Stimulated activated naive CD8-positive, alpha-beta T cell treated with anti-CD3 and anti-CD28 coated beads, Interleukin-15, amount 100 ng/mL, for 72 hours (primary cell): ENCODE data around the gene THSD4.
A peak's percentile ranks its signal among the peaks of the same experiment; 100 is the strongest.

Source experiments
- ATAC-seq: fragments of 150-1000 bp; cut with Tn5 transposase; 2 replicates; pipeline ENCODE4 v1.10.0; 2021; ENCODE audit warnings: mild to moderate bottlenecking, moderate library complexity
- DNase-seq, 2 donors: peaks; one replicate each; pipeline ENCODE4 v3.0.0; 2021 to 2022
- H3K27ac Mint-ChIP-seq, 2 donors: one replicate each; pipeline ENCODE4 v1.8.0; 2022; ENCODE audit warnings: mild to moderate bottlenecking in 2 of 2, mixed read lengths in 2 of 2, moderate library complexity in 2 of 2
- H3K27me3 Mint-ChIP-seq: one replicate; pipeline ENCODE4 v1.8.0; 2022; ENCODE audit warnings: mixed read lengths
- H3K4me1 Mint-ChIP-seq: one replicate; pipeline ENCODE4 v1.8.0; 2022; ENCODE audit warnings: mild to moderate bottlenecking, mixed read lengths
- H3K4me3 Mint-ChIP-seq, 2 donors: one replicate each; pipeline ENCODE4 v1.8.0; 2022; ENCODE audit warnings: mild to moderate bottlenecking in 2 of 2, mixed read lengths in 2 of 2, moderate library complexity in 1 of 2
- H3K9me3 Mint-ChIP-seq, 2 donors: one replicate each; pipeline ENCODE4 v1.8.0; 2022; ENCODE audit warnings: mixed read lengths in 2 of 2

THSD4 gene

GRCh38 chr15:71647487-71647808 lies 532.2 kb downstream of the THSD4 start:
- DNase-seq (no peak), ATAC-seq (no peak)
- Mint-ChIP-seq H3K4me1 (no peaks in the 10 kb centered on the region), H3K4me3 (no peak overlapping the region), H3K27me3 (peaks cover 41% of the 10 kb centered on the region), H3K9me3 (peaks cover 7 to 16% of the 10 kb centered on the region in 2 donors), H3K27ac (no peak overlapping the region)

DNA sequence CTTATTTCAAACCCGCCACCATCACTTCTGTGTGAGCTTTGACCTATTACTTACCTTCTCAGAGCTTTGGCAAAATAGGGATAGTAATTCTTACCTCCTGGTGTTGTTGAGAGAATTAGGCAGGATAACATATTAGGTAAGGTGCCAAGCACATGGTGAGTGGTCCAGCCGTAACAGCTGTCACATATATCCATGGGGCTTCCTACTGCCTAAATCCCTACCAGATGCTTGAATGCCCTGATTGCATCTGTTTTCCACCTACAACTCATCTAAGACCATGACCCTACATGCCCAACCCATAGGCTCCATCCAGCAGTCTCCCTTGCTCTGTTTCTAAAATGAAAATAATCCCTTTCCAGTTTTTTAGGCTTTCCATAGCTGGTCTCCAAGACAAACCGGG lies 532.8 kb downstream of the THSD4 start:
- Mint-ChIP-seq H3K27ac (no peak overlapping the region), H3K27me3 (peaks cover 48% of the 10 kb centered on the region), H3K4me1 (no peaks in the 10 kb centered on the region), H3K9me3 (peaks cover 7 to 16% of the 10 kb centered on the region in 2 donors), H3K4me3 (no peak overlapping the region)
- DNase-seq (no peak), ATAC-seq (no peak)

DNA sequence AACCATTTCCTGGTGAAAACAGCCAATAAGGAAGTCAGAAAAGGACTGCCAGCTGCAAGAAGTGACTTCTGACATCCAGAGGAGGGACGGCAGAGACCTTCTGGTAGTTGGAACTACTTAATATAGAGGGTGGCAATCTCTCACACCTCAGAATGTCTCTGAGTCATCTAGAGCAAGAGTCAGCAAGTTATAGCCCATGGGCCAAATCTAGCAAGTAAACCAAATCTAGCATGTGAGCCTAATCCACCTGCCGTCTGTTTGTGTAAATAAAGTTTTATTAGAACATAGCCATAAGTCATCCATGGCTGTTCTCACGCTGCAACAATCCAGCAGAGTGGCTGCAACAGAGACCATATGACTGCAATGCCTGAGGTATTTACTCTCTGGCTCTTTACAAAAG lies 534.6 kb downstream of the THSD4 start:
- DNase-seq (no peak), ATAC-seq (no peak)
- no peak overlapping the region for H3K27ac Mint-ChIP-seq
- peaks cover 7 to 14% of the 10 kb centered on the region in 2 donors for H3K9me3 Mint-ChIP-seq
- peaks cover 50% of the 10 kb centered on the region for H3K27me3 Mint-ChIP-seq
- H3K4me3 Mint-ChIP-seq, result no peak overlapping the region
- H3K4me1 Mint-ChIP-seq, result no peaks in the 10 kb centered on the region

GRCh38 chr15:71650603-71651002 lies 535.3 kb downstream of the THSD4 start:
- Mint-ChIP-seq H3K27me3 (peaks cover 46% of the 10 kb centered on the region), H3K27ac (peak overlapping the region in 1 of 2 donors; percentile 34), H3K9me3 (peaks cover 6 to 7% of the 10 kb centered on the region in 2 donors), H3K4me1 (no peaks in the 10 kb centered on the region), H3K4me3 (no peak overlapping the region)
- no peak for ATAC-seq
- DNase-seq, result no peak

GRCh38 chr15:71651750-71652186 lies 536.5 kb downstream of the THSD4 start:
- H3K4me3 Mint-ChIP-seq, result no peak overlapping the region

GRCh38 chr15:71654042-71654719 lies 538.9 kb downstream of the THSD4 start:
- Mint-ChIP-seq H3K27me3 (peaks cover 25% of the 10 kb centered on the region), H3K27ac (no peak overlapping the region), H3K4me1 (no peaks in the 10 kb centered on the region), H3K9me3 (no peaks in the 10 kb centered on the region), H3K4me3 (no peak overlapping the region)
- ATAC-seq, result no peak
- DNase-seq, result no peak

More at GRCh38 chr15:71651750-71652186, 536.5 kb downstream of the THSD4 start:
- H3K27ac Mint-ChIP-seq, result no peak overlapping the region
- peaks cover 38% of the 10 kb centered on the region for H3K27me3 Mint-ChIP-seq
- DNase-seq (peak in 1 of 2 donors; percentile 3), ATAC-seq (no peak)
- H3K9me3 Mint-ChIP-seq, result no peaks in the 10 kb centered on the region
- no peaks in the 10 kb centered on the region for H3K4me1 Mint-ChIP-seq

GRCh38 chr15:71654720-71655174 lies 539.5 kb downstream of the THSD4 start:
- no peaks in the 10 kb centered on the region for H3K4me1 Mint-ChIP-seq
- H3K4me3 Mint-ChIP-seq, result no peak overlapping the region
- H3K27me3 Mint-ChIP-seq, result peaks cover 25% of the 10 kb centered on the region
- DNase-seq (no peak), ATAC-seq (no peak)
- no peak overlapping the region for H3K27ac Mint-ChIP-seq
- no peaks in the 10 kb centered on the region for H3K9me3 Mint-ChIP-seq

DNA sequence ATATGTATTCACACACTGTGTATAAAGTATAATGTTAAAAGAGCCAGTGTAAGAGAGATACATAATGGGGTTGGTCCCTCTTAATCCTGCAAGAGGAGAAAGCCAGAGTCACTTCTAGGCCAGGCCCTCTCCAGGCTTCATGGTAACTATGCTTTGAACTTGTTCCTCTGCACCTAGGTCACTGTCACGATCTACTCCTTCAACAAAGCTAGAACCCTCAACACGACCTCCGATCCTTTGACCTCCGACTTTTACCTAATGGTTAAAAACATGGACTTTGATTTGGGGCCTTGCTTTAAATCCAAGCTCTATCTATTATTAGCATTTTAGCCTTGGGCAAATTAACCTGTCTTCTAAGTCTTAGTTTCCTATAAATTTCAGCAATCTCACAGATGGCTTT lies 541.2 kb downstream of the THSD4 start:
- H3K27ac Mint-ChIP-seq, result no peak overlapping the region
- ATAC-seq (no peak), DNase-seq (no peak)
- peaks cover 20% of the 10 kb centered on the region for H3K27me3 Mint-ChIP-seq
- H3K9me3 Mint-ChIP-seq, result no peaks in the 10 kb centered on the region
- no peaks in the 10 kb centered on the region for H3K4me1 Mint-ChIP-seq
- no peak overlapping the region for H3K4me3 Mint-ChIP-seq

DNA sequence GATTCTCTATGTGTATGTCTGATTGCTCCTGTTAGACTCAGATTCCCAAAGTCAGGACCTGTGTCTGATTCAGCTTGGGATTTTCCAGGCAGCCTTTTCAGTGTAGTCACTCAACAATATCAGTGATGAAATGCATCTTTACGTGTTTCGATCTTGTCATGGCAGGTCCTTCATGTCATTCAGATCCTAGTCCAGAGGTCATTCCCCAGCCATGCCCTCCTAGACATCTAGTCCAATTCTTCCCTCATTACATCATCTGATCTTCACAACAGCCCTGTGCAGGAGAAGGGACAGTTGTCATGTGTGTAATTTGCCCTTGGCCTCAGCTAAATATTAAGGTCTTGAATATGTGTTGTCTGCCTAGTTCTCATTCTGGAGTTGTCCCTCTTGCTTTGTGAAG lies 541.9 kb downstream of the THSD4 start:
- Mint-ChIP-seq H3K4me3 (no peak overlapping the region), H3K27me3 (peaks cover 16% of the 10 kb centered on the region), H3K9me3 (no peaks in the 10 kb centered on the region), H3K27ac (no peak overlapping the region), H3K4me1 (no peaks in the 10 kb centered on the region)
- DNase-seq (no peak), ATAC-seq (no peak)

DNA sequence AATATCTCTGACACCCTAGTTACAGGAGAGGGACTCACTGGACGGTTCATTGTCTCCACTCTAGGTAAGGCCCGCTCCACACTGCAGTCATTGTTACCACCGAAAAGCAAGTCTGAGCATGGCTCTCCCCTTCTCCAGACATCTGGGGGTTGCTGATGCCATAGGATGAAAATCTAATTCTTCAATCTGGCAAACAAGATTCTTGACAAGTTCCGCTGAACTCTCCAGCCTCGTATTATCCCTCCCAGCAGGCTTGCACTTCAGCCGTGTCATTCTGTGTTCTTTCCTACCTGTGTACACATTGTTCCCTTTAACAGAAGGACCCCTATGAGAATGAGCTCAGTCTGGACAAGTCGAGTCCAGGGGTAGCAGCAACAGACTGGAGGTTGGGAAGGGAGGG lies 542.8 kb downstream of the THSD4 start:
- no peak for ATAC-seq

DNA sequence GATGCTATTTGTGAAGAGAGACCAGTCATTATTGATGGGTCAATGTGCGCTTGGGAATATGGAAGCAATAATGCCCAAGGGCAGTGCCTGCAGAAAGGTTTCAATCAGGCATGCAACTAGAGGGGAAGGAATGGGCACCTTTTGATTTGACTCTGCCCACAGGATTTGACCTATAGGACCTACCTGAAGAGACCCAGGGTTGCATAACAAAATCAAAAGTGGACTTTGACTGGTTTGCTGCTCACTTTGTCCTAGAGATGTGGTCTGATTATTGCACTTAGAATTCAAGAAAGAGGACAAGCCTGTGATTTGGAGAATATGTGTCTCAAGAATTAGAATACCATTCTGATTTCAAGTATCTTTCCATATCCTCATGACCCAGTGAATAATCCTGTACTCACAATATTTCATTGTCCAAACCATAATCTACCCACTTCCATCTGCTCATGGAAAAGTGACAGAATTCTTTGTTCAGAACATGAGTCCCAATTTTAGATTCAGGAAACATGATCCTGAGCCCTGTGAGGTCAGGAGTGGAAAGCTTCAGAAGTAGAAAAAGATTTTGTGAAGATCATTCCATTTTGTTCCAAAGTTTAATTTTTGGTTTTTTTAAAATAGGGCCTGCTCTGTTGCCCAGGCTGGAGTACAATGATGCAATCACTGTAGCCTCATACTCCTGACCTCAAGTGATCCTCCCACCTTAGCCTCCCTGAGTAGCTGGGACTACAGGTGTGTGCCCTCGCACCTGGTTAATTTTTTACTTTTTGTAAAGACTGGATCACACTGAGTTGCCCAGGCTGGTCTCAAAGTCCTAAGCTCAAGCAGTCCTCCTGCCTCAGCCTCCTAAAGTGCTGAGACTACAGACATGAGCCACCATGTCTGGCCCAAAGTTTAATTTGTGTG lies 543.8 kb downstream of the THSD4 start:
- H3K4me3 Mint-ChIP-seq, result no peak overlapping the region
- ATAC-seq (no peak), DNase-seq (no peak)
- H3K27me3 Mint-ChIP-seq, result peaks cover 6% of the 10 kb centered on the region
- H3K9me3 Mint-ChIP-seq, result no peaks in the 10 kb centered on the region
- no peaks in the 10 kb centered on the region for H3K4me1 Mint-ChIP-seq
- H3K27ac Mint-ChIP-seq, result no peak overlapping the region

More for the DNA sequence above, 542.8 kb downstream of the THSD4 start:
- Mint-ChIP-seq H3K9me3 (no peaks in the 10 kb centered on the region), H3K4me3 (no peak overlapping the region), H3K4me1 (no peaks in the 10 kb centered on the region), H3K27ac (peak overlapping the region in 1 of 2 donors; percentile 34), H3K27me3 (peaks cover 8% of the 10 kb centered on the region)
- DNase-seq, result no peak

GRCh38 chr15:71659730-71660067 lies 544.4 kb downstream of the THSD4 start:
- Mint-ChIP-seq H3K4me3 (no peak overlapping the region), H3K27ac (no peak overlapping the region), H3K9me3 (no peaks in the 10 kb centered on the region), H3K4me1 (no peaks in the 10 kb centered on the region), H3K27me3 (peaks cover 5% of the 10 kb centered on the region)
- ATAC-seq, result no peak
- DNase-seq, result no peak

- DNase-seq, result no peak
- no peaks in the 10 kb centered on the region for H3K9me3 Mint-ChIP-seq
- no peaks in the 10 kb centered on the region for H3K27me3 Mint-ChIP-seq
- no peak overlapping the region for H3K4me3 Mint-ChIP-seq
- H3K4me1 Mint-ChIP-seq, result no peaks in the 10 kb centered on the region
- no peak for ATAC-seq
- no peak overlapping the region for H3K27ac Mint-ChIP-seq
Observed at GRCh38 chr15:71660501-71660900, 545.2 kb downstream of the THSD4 start.

- no peaks in the 10 kb centered on the region for H3K4me1 Mint-ChIP-seq
- H3K27me3 Mint-ChIP-seq, result no peaks in the 10 kb centered on the region
- ATAC-seq, result no peak
- no peak for DNase-seq
- H3K27ac Mint-ChIP-seq, result no peak overlapping the region
- H3K4me3 Mint-ChIP-seq, result no peak overlapping the region
- H3K9me3 Mint-ChIP-seq, result no peaks in the 10 kb centered on the region
Observed at GRCh38 chr15:71662306-71662705, 547.0 kb downstream of the THSD4 start.

- H3K27me3 Mint-ChIP-seq, result peaks cover 7% of the 10 kb centered on the region
- ATAC-seq, result no peak
- H3K27ac Mint-ChIP-seq, result no peak overlapping the region
- no peaks in the 10 kb centered on the region for H3K4me1 Mint-ChIP-seq
- no peak overlapping the region for H3K4me3 Mint-ChIP-seq
- no peaks in the 10 kb centered on the region for H3K9me3 Mint-ChIP-seq
- no peak for DNase-seq
Observed at GRCh38 chr15:71664622-71665021, 549.4 kb downstream of the THSD4 start.
